OCI-LY1 (cell line): ENCODE data around the gene STARD3NL.

Experiments
- CTCF ChIP-seq: fragments of 200-600 bp; sonication (generic), shearing (Covaris generic); IDR thresholded peaks from 2 replicates; pipeline ENCODE4 v1.5.1; 2017; ENCODE audit warnings: mild to moderate bottlenecking, antibody characterized with exemption, low read length, moderate library complexity, mixed read lengths
- EZH2 ChIP-seq: fragments of 200-600 bp; sonication (generic), shearing (Covaris generic); IDR thresholded peaks from 2 replicates; pipeline ENCODE4 v1.8.0; 2017; ENCODE audit warnings: borderline replicate concordance, mixed run types, mild to moderate bottlenecking, antibody characterized with exemption, low read length, moderate library complexity, mixed read lengths

GRCh38 chr7:38178695-38179344, 775 bp downstream of the STARD3NL start:
- TF ChIP-seq CTCF: peak; percentile 26; the same call in 1 of the 2 replicates
- no peak for TF ChIP-seq EZH2
